Natural killer cell (primary cell): ENCODE measurements around the gene TUBB4A. TPM values are rescaled to one million over a fixed set of nuclear protein-coding genes. Genes with fewer than 3 reads are reported as not detected.

Experiments used
- ATAC-seq, 3 donors: fragments of 150-1000 bp in 2 of 3; fragments of 200-7000 bp in 1 of 3; cut with Tn5 transposase; 1 replicate in 1 of 3; 2 replicates in 2 of 3; pipeline ENCODE4 v1.10.0; 2021; ENCODE audit warnings: mild to moderate bottlenecking in 2 of 3, moderate library complexity in 2 of 3
- DNase-seq, 2 donors: peaks; one replicate each; pipeline versions ENCODE4 v3.0.0 to v3.0.0-alpha.2; 2013 to 2021; ENCODE audit warnings: mixed read lengths in 1 of 2
- H3K27ac ChIP-seq: one replicate; pipeline ENCODE4 v1.5.1; 2013; ENCODE audit warnings: mild to moderate bottlenecking, low read length
- H3K27me3 ChIP-seq: one replicate; pipeline ENCODE4 v1.6.1; 2013; ENCODE audit warnings: low read length; ENCODE audit not compliant: control insufficient read depth, insufficient read depth
- H3K36me3 ChIP-seq: one replicate; pipeline ENCODE4 v1.6.1; 2013; ENCODE audit warnings: low read length; ENCODE audit not compliant: control insufficient read depth, insufficient read depth
- H3K4me1 ChIP-seq: one replicate; pipeline ENCODE4 v1.6.1; 2013; ENCODE audit warnings: low read length; ENCODE audit not compliant: control insufficient read depth, insufficient read depth
- H3K4me3 ChIP-seq: one replicate; pipeline ENCODE4 v1.5.1; 2013; ENCODE audit warnings: low read length
- H3K9me3 ChIP-seq: one replicate; pipeline ENCODE4 v1.6.1; 2013; ENCODE audit warnings: low read length; ENCODE audit not compliant: control insufficient read depth, insufficient read depth
- H3K27ac Mint-ChIP-seq, 2 donors: one replicate each; pipeline ENCODE4 v1.8.0; 2022; ENCODE audit warnings: mild to moderate bottlenecking in 2 of 2, mixed read lengths in 2 of 2, moderate library complexity in 1 of 2
- H3K27me3 Mint-ChIP-seq, 2 donors: one replicate each; pipeline ENCODE4 v1.8.0; 2022; ENCODE audit warnings: low read depth in 2 of 2, mixed read lengths in 2 of 2
- H3K36me3 Mint-ChIP-seq: one replicate; pipeline ENCODE4 v1.8.0; 2022; ENCODE audit warnings: mixed read lengths
- H3K4me1 Mint-ChIP-seq, 2 donors: one replicate each; pipeline ENCODE4 v1.8.0; 2022; ENCODE audit warnings: mixed read lengths in 2 of 2
- H3K4me3 Mint-ChIP-seq: one replicate; pipeline ENCODE4 v1.8.0; 2022; ENCODE audit warnings: mild to moderate bottlenecking, moderate library complexity, mixed read lengths
- H3K9me3 Mint-ChIP-seq, 2 donors: one replicate each; pipeline ENCODE4 v1.8.0; 2022; ENCODE audit warnings: mixed read lengths in 2 of 2
- WGBS: methylation state at CpG from one replicate; pipeline ENCODE4 v1.1.7; 2013; ENCODE audit warnings: missing lambda C conversion rate; ENCODE audit not compliant: insufficient coverage; 5-methylcytosine and 5-hydroxymethylcytosine counted together
- intact Hi-C: fragments of 100-400 bp; cut with micrococcal nuclease; formaldehyde crosslinking; loops from one replicate; pipeline ENCODE4 v1.14.2; 2022
- total RNA-seq, 4 donors: library from RNA; stranded (reverse); fragments of 120-200 nt in 1 of 4; gene quantifications; one replicate each; pipeline versions ENCODE4 v1.2.3 to v1.2.4, GENCODE V29; 2013 to 2022
- TF ChIP-seq, protein P1 (sequence below): fragments of 200-600 bp; IDR thresholded peaks from one replicate; pipeline ENCODE4 v1.8.0; 2022; ENCODE audit warnings: antibody characterized with exemption

The TUBB4A gene
- total RNA-seq, 3 donors from 2014 or later (not counting 1 experiment from before 2014, with no cell fraction given): 0.40 to 2.6 (median 1.8) TPM

GRCh38 chr19:6452223-6452614, 49.9 kb downstream of the TUBB4A start:
- Histone ChIP-seq H3K36me3 (no peaks in the 10 kb centered on the region), H3K27me3 (no peaks in the 10 kb centered on the region), H3K27ac (no peak overlapping the region), H3K9me3 (peaks cover 10% of the 10 kb centered on the region), H3K4me3 (no peak overlapping the region), H3K4me1 (no peaks in the 10 kb centered on the region)
- Mint-ChIP-seq H3K27me3 (peaks cover 0 to 2% of the 10 kb centered on the region in 2 donors), H3K4me3 (no peak overlapping the region), H3K27ac (no peak overlapping the region), H3K9me3 (no peaks in the 10 kb centered on the region), H3K36me3 (no peaks in the 10 kb centered on the region), H3K4me1 (no peaks in the 10 kb centered on the region)
- no peak for DNase-seq
- intact Hi-C loops: no loop called here
- WGBS: 95% methylated on average over 19 of the region's 19 CpGs
- TF ChIP-seq, protein P1, sequence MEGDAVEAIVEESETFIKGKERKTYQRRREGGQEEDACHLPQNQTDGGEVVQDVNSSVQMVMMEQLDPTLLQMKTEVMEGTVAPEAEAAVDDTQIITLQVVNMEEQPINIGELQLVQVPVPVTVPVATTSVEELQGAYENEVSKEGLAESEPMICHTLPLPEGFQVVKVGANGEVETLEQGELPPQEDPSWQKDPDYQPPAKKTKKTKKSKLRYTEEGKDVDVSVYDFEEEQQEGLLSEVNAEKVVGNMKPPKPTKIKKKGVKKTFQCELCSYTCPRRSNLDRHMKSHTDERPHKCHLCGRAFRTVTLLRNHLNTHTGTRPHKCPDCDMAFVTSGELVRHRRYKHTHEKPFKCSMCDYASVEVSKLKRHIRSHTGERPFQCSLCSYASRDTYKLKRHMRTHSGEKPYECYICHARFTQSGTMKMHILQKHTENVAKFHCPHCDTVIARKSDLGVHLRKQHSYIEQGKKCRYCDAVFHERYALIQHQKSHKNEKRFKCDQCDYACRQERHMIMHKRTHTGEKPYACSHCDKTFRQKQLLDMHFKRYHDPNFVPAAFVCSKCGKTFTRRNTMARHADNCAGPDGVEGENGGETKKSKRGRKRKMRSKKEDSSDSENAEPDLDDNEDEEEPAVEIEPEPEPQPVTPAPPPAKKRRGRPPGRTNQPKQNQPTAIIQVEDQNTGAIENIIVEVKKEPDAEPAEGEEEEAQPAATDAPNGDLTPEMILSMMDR: no peak
- ATAC-seq: no peak

GRCh38 chr19:6451583-6452222, 50.4 kb downstream of the TUBB4A start:
- 94% methylated on average over 7 of the region's 7 CpGs for WGBS
- intact Hi-C loops: no loop called here
- H3K36me3 ChIP-seq: no peaks in the 10 kb centered on the region
- TF ChIP-seq, protein P1: no peak
- no peak overlapping the region for H3K27ac Mint-ChIP-seq
- H3K4me1 Mint-ChIP-seq: no peaks in the 10 kb centered on the region
- ATAC-seq (no peak), DNase-seq (no peak)
- no peaks in the 10 kb centered on the region for H3K4me1 ChIP-seq
- no peak overlapping the region for H3K4me3 ChIP-seq
- H3K4me3 Mint-ChIP-seq: no peak overlapping the region
- no peaks in the 10 kb centered on the region for H3K36me3 Mint-ChIP-seq
- H3K9me3 ChIP-seq: peaks cover 10% of the 10 kb centered on the region
- H3K27ac ChIP-seq: no peak overlapping the region
- no peaks in the 10 kb centered on the region for H3K27me3 ChIP-seq
- peaks cover 0 to 2% of the 10 kb centered on the region in 2 donors for H3K27me3 Mint-ChIP-seq
- no peaks in the 10 kb centered on the region for H3K9me3 Mint-ChIP-seq

- H3K36me3 Mint-ChIP-seq: no peaks in the 10 kb centered on the region
- TF ChIP-seq, protein P1: no peak
- H3K9me3 ChIP-seq: peaks cover 10% of the 10 kb centered on the region
- H3K27me3 Mint-ChIP-seq: peaks cover 0 to 2% of the 10 kb centered on the region in 2 donors
- no peaks in the 10 kb centered on the region for H3K4me1 ChIP-seq
- DNase-seq (no peak), ATAC-seq (no peak)
- no peak overlapping the region for H3K4me3 ChIP-seq
- no peaks in the 10 kb centered on the region for H3K36me3 ChIP-seq
- no peak overlapping the region for H3K4me3 Mint-ChIP-seq
- no peaks in the 10 kb centered on the region for H3K9me3 Mint-ChIP-seq
- H3K27ac ChIP-seq: no peak overlapping the region
- intact Hi-C loops: no loop called here
- H3K4me1 Mint-ChIP-seq: no peaks in the 10 kb centered on the region
- H3K27me3 ChIP-seq: no peaks in the 10 kb centered on the region
- WGBS: 95% methylated on average over 5 of the region's 5 CpGs
- no peak overlapping the region for H3K27ac Mint-ChIP-seq
Measured at GRCh38 chr19:6450166-6450565, 51.9 kb downstream of the TUBB4A start.

DNA sequence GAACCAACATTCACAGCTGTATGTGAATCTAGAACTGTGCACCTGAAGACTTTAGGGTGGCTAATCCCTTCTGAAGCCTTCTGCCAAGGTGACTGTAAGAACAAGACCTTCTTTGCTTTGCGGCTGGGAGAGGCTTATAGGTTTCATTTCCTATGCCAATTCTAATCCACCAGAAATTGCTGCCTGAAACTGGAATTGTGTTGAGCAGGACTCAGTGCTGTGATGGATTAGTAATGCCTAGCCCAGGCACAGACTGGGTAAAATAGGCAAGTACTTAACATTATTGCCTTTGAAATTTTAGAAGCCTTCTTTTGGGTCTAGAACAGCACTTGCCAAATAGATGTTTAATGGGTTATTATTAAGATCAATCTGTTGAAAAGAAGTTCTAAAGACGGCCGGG, 54.1 kb downstream of the TUBB4A start:
- Histone ChIP-seq H3K36me3 (no peaks in the 10 kb centered on the region), H3K4me1 (no peaks in the 10 kb centered on the region), H3K4me3 (no peak overlapping the region), H3K27me3 (no peaks in the 10 kb centered on the region), H3K9me3 (no peaks in the 10 kb centered on the region), H3K27ac (no peak overlapping the region)
- no peak overlapping the region for H3K27ac Mint-ChIP-seq
- 99% methylated on average over 3 of the region's 3 CpGs for WGBS
- no peak for ATAC-seq
- DNase-seq: no peak
- TF ChIP-seq, protein P1: no peak
- peaks cover 0 to 2% of the 10 kb centered on the region in 2 donors for H3K27me3 Mint-ChIP-seq
- intact Hi-C loops: no loop called here
- H3K4me1 Mint-ChIP-seq: no peaks in the 10 kb centered on the region
- H3K4me3 Mint-ChIP-seq: no peak overlapping the region
- H3K9me3 Mint-ChIP-seq: no peaks in the 10 kb centered on the region
- H3K36me3 Mint-ChIP-seq: no peaks in the 10 kb centered on the region
